NCI-H2196 (cell line): ENCODE measurements around the gene FARS2.

Experiments used
- DNase-seq: peaks from one replicate; lab custom pipeline; 2025; ENCODE audit not compliant: unreplicated experiment; lab: John Stamatoyannopoulos, UW

Gene FARS2

GRCh38 chr6:5745081-5745480 is 483.8 kb downstream of the FARS2 start:
- no peak for DNase-seq

GRCh38 chr6:5746053-5746758 is 484.9 kb downstream of the FARS2 start:
- DNase-seq = no peak

- DNase-seq = no peak
Measured at GRCh38 chr6:5746759-5747130, 485.4 kb downstream of the FARS2 start.

- no peak for DNase-seq
Measured at GRCh38 chr6:5747379-5747778, 486.1 kb downstream of the FARS2 start.

GRCh38 chr6:5749016-5749650 is 487.8 kb downstream of the FARS2 start:
- DNase-seq = no peak

- DNase-seq = no peak
Measured at GRCh38 chr6:5749651-5750215, 488.4 kb downstream of the FARS2 start.

GRCh38 chr6:5751525-5752390 is 490.4 kb downstream of the FARS2 start:
- no peak for DNase-seq

- peak; percentile 19 for DNase-seq
Measured at GRCh38 chr6:5752391-5752680, 491.0 kb downstream of the FARS2 start.

GRCh38 chr6:5753209-5753608 is 491.9 kb downstream of the FARS2 start:
- no peak for DNase-seq

- DNase-seq = no peak
Measured at GRCh38 chr6:5754904-5755303, 493.6 kb downstream of the FARS2 start.

- DNase-seq = no peak
Measured at GRCh38 chr6:5759571-5759970, 498.3 kb downstream of the FARS2 start.

- no peak for DNase-seq
Measured at GRCh38 chr6:5761370-5761769, 500.1 kb downstream of the FARS2 start.

- DNase-seq = no peak
Measured at GRCh38 chr6:5762561-5762968, 501.3 kb downstream of the FARS2 start.

- DNase-seq = no peak
Measured at GRCh38 chr6:5763407-5763806, 502.1 kb downstream of the FARS2 start.

GRCh38 chr6:5763871-5764270 is 502.6 kb downstream of the FARS2 start:
- no peak for DNase-seq

GRCh38 chr6:5764401-5764955 is 503.2 kb downstream of the FARS2 start:
- no peak for DNase-seq

- DNase-seq = no peak
Measured at GRCh38 chr6:5765141-5765760, 503.9 kb downstream of the FARS2 start.

GRCh38 chr6:5766260-5766659 is 504.9 kb downstream of the FARS2 start:
- no peak for DNase-seq

GRCh38 chr6:5767471-5767870 is 506.2 kb downstream of the FARS2 start:
- no peak for DNase-seq

GRCh38 chr6:5771211-5771610 is 509.9 kb downstream of the FARS2 start:
- DNase-seq = no peak

GRCh38 chr6:5771759-5772390 is 510.6 kb downstream of the FARS2 start:
- DNase-seq = no peak
